ENCODE results near the gene PNP.
"Not testable (repeated sequence)": the region's sequence is repeated elsewhere in the genome, so short reads cannot be mapped to it uniquely, and the experiment has no call there.

Gene PNP

GRCh38 chr14:20493634-20494033 lies 24.4 kb downstream of the PNP start:
- no peak for DNase-seq

DNA sequence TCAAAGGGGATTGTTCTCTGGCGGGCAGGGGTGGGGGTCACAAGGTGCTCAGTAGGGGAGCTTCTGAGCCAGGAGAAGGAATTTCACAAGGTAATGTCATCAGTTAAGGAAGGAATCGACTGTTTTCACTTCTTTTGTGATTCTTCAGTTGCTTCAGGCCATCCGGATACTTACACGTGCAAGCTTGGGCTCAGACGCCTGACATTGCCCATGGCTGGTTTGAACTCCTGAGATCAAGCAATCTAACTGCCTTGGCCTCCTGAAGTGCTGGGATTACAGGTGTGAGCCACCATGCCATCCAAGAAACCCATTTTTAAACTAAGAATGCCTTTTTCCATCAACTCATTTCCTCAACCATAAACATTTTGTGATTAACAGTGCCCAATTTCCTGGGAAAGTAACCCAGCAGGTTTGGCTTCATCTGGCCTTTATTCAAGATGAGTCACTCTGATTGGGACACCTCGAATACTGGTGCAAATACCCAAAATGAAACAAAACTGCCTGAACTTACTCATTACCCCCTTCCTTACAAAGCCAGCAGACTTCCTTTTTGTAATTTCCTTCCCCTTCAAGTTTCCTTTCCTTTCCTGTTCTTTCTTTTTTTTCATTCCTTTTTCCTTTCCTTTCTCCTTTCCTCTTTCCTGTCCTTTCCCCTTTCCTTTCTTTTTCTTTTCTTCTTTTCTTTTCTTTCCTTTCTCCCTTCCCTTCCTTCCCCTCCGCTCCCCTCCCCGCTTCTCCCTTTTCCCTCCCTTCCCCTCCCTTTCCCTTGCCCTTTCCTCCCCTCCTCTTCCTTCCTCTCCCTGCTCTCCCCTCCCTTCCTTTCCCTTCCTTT lies 25.9 kb downstream of the PNP start:
- DNase-seq, result no peak

DNA sequence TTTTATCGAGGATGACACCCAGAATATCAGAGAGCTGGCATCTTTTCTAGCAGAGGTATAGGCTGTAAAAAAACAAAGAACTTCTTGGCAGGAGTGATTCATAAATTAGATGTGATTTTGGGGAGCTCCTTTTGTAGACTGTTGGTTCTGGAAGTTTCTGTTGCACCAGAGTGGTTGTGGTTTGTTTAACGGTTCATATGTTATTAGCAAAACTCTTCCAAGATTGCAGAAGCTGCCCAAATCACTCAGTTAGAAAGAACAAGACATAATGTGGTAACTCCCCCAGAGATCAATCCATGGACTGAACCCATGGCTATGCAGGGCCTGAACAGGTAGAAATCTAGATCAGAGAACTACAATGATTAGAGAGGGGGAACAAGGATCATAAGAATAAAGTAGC lies 29.4 kb downstream of the PNP start:
- no peak for DNase-seq

DNA sequence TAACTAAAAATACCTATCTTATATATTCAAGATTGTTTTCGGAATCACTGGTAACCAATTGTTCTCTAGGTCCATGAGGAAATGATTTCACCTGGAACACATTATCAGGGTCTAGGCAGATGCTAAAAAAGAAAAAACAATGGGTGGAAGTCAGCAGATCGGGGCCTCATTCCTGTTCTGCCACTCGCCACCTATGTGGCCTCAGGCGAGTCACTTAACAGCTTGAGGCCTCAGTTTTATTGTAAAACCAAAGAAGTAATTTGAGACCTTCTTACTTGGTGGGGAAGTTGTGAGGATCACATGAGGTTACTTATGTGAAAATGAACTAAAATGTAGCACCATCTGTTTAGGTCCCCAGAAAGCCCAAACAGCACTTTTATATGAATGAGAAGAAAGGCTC lies 29.9 kb downstream of the PNP start:
- DNase-seq, result no peak

- no peak for DNase-seq
These were observed 30.7 kb downstream of the PNP start for GRCh38 chr14:20499881-20500280.

DNA sequence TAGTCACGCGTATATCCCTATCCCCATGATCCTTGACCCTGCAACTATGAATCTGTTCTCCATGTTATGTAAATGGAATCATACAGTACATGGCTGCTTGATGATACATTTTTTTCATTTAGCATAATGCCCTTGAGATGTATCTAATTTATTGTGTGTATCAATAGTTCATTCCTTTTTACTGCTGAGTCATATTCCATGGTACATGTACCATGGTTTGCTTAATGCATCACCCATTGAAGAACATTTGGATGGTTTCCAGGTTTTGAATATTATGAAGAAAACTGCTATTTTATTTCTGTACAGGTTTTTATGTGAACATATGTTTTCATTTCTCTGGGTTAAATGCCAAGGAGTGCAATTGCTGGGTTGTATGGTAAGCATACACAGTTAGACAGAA lies 32.1 kb downstream of the PNP start:
- no peak for DNase-seq

DNA sequence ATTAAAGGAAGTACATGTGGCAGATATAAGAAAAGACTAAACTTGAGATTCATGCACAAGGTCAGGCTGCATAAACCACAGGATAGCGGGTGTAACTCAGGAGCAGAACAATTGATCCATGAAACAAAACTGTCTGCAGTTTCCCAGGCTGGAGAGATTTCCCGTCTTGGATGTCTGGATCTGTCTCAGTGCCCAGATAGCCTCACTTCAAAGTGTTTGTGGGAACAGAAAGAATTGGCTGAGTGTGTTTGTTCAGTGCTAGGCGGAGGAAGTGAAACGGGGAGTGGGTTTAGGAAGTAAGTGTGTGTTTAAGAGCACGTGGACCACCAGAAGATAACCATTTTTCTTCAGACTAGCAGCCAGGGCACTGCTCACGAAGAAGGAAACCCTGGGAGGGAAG lies 34.7 kb downstream of the PNP start:
- no peak for DNase-seq

DNA sequence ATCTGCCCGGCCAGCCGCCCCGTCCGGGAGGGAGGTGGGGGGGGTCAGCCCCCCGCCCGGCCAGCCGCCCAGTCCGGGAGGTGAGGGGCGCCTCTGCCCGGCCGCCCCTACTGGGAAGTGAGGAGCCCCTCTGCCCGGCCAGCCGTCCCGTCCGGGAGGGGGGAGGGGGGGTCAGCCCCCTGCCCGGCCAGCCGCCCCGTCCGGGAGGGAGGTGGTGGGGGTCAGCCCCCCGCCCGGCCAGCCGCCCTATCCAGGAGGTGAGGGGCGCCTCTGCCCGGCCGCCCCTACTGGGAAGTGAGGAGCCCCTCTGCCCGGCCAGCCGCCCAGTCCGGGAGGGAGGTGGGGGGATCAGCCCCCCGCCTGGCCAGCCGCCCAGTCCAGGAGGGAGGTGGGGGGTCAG lies 37.1 kb downstream of the PNP start:
- DNase-seq, result not testable (repeated sequence)

DNA sequence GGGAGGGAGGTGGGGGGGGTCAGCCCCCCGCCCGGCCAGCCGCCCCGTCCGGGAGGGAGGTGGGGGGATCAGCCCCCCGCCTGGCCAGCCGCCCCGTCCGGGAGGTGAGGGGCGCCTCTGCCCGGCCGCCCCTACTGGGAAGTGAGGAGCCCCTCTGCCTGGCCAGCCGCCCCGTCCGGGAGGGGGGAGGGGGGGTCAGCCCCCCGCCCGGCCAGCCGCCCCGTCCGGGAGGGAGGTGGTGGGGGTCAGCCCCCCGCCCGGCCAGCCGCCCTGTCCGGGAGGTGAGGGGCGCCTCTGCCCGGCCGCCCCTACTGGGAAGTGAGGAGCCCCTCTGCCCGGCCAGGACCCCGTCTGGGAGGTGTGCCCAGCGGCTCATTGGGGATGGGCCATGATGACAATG lies 37.5 kb downstream of the PNP start:
- DNase-seq, result not testable (repeated sequence)

GRCh38 chr14:20507537-20507936 lies 38.3 kb downstream of the PNP start:
- DNase-seq, result not testable (repeated sequence)

- no peak for DNase-seq
These were observed 39.2 kb downstream of the PNP start for GRCh38 chr14:20508367-20508766.

GRCh38 chr14:20512177-20512905 lies 43.1 kb downstream of the PNP start:
- DNase-seq, result no peak

- no peak for DNase-seq
These were observed 46.6 kb downstream of the PNP start for GRCh38 chr14:20515846-20516245.

DNA sequence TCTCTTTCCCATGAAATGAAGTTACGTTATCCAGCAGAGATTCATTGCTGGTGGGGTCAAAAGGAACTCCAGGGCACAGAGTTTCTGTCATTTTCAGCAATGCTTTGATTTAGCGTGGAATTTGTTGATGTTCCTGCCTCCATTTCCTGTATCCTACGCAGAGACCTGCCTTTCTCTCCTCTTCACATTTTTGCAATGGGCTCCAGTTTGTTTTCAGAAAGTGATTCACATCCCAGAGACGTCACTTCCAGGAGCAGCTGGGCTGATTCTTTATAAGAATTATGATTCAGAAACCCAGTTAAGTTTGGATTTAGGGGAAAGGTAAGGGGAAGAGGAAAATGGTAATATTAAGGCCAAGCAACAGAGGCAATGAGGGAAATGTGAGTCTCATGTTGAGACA lies 47.7 kb downstream of the PNP start:
- DNase-seq, result no peak

DNA sequence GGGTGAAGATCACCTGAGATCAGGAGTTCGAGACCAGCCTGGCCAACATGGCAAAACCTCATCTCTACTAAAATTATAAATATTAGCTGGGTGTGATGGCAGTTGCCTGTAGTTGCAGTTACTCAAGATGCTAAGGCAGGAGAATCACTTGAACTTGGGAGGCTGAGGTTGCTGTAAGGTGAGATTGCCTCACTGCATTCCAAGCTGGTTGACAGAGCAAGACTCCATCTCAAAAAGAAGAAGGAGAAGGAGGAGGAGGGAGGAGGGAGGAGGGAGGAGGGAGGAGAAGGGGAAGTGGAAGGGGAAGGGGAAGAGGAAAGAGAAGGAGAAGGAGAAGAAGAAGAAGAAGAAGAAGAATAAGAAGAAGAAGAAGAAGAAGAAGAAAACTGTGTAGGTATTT lies 53.1 kb downstream of the PNP start:
- no peak for DNase-seq

- DNase-seq, result no peak
These were observed 54.8 kb downstream of the PNP start for GRCh38 chr14:20524027-20524426.
